ENCODE results near the gene TAAR6.
A peak's percentile ranks its signal among the peaks of the same experiment; 100 is the strongest.
"Not testable (repeated sequence)": the region's sequence is repeated elsewhere in the genome, so short reads cannot be mapped to it uniquely, and the experiment has no call there.

The TAAR6 gene

GRCh38 chr6:132570221-132570777, at the start of gene TAAR6:
TSS of gene TAAR6 (plus strand) at chr6:132570322. CDS start at chr6:132570322, 0 bp downstream.
- DNase-seq: no peak

GRCh38 chr6:132520953-132521352, 49.2 kb upstream of the TAAR6 start:
- no peak for DNase-seq

GRCh38 chr6:132524646-132525045, 45.5 kb upstream of the TAAR6 start:
- no peak for DNase-seq

- DNase-seq: no peak
Observed at GRCh38 chr6:132525866-132526265, 44.3 kb upstream of the TAAR6 start.

GRCh38 chr6:132526461-132526860, 43.7 kb upstream of the TAAR6 start:
- no peak for DNase-seq

- DNase-seq: no peak
Observed at GRCh38 chr6:132527791-132528190, 42.3 kb upstream of the TAAR6 start.

- DNase-seq: peak; percentile 7
Observed at GRCh38 chr6:132530293-132530974, 39.7 kb upstream of the TAAR6 start.

- not testable (repeated sequence) for DNase-seq
Observed at GRCh38 chr6:132534546-132534945, 35.6 kb upstream of the TAAR6 start.

GRCh38 chr6:132537145-132537544, 33.0 kb upstream of the TAAR6 start:
- no peak for DNase-seq

GRCh38 chr6:132537977-132538376, 32.1 kb upstream of the TAAR6 start, which contains the start of gene TAAR9:
TSS of gene TAAR9 (plus strand) at chr6:132538277. CDS start at chr6:132538290, 13 bp downstream.
- DNase-seq: no peak

- DNase-seq: no peak
Observed at GRCh38 chr6:132544826-132545225, 25.3 kb upstream of the TAAR6 start.

GRCh38 chr6:132548746-132549463, 21.2 kb upstream of the TAAR6 start:
- no peak for DNase-seq

- no peak for DNase-seq
Observed at GRCh38 chr6:132551214-132551613, 18.9 kb upstream of the TAAR6 start.

- no peak for DNase-seq
Observed at GRCh38 chr6:132552372-132552771, 17.8 kb upstream of the TAAR6 start, which contains the start of gene TAAR8. TSS of gene TAAR8 (plus strand) at chr6:132552672. CDS start at chr6:132552693, 21 bp downstream.

GRCh38 chr6:132560087-132560486, 10.0 kb upstream of the TAAR6 start:
- DNase-seq: not testable (repeated sequence)

- DNase-seq: no peak
Observed at GRCh38 chr6:132566404-132566803, 3.7 kb upstream of the TAAR6 start.

GRCh38 chr6:132567566-132567965, 2.6 kb upstream of the TAAR6 start:
- DNase-seq: no peak

GRCh38 chr6:132568611-132569010, 1.5 kb upstream of the TAAR6 start:
- no peak for DNase-seq

- DNase-seq: no peak
Observed at GRCh38 chr6:132569170-132569569, 952 bp upstream of the TAAR6 start.

- DNase-seq: no peak
Observed at GRCh38 chr6:132571774-132572173, 1.7 kb downstream of the TAAR6 start.

- DNase-seq: no peak
Observed at GRCh38 chr6:132584698-132585097, 14.6 kb downstream of the TAAR6 start.

- no peak for DNase-seq
Observed at GRCh38 chr6:132587424-132587823, 17.3 kb downstream of the TAAR6 start.

GRCh38 chr6:132589454-132589853, 19.3 kb downstream of the TAAR6 start, which contains the start of gene TAAR5:
TSS of gene TAAR5 (minus strand) at chr6:132589741. CDS start at chr6:132589686, 55 bp downstream.
- no peak for DNase-seq

GRCh38 chr6:132590362-132590761, 20.2 kb downstream of the TAAR6 start:
- no peak for DNase-seq
